AG10803 (cell line): ENCODE data around the gene NBR1.
"Not testable (repeated sequence)": the region's sequence is repeated elsewhere in the genome, so short reads cannot be mapped to it uniquely, and the experiment has no call there.

Experiments
- DNase-seq: peaks from one replicate; pipeline ENCODE4 v3.0.0; 2010; ENCODE audit warnings: low read depth
- H3K4me3 ChIP-seq: 2 replicates; pipeline ENCODE4 v1.5.1; 2011; ENCODE audit warnings: mild to moderate bottlenecking, low read length, control low read depth
- TF ChIP-seq, protein P1 (sequence below): conservative IDR thresholded peaks from 2 replicates; pipeline ENCODE4 v1.5.1; 2011; ENCODE audit warnings: mild to moderate bottlenecking, low read length, control low read depth, inconsistent platforms

NBR1 gene

DNA sequence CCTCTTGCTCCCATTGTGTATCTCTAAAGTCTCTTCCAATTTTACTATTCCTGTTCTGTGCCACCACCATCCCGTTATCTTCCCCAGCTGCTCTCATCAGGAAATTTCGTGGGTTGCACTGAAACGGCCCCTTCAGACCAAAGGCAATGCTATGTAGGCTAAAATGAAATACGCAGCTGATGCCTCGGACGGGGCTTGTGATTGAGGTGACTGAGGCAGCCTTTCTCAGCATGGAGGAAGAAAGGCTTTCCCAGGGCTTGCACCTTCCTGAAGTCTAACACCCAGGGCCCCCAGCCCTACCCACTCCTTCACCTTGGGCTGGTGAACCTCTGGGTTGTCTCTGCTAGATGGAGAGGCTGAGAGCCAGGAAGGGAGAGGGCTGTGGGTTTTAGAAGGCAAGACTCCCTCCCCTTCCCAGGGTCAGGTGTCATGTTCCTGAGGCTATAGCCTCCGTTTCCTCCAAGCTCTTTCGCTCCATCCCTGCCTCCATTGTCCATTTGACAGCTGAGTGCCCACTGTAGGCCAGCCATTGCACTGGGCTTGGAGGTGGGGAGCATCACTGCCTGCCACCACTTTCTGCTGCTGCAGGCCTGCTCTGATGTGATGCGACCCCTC lies 49.6 kb downstream of the NBR1 start:
- no peak for DNase-seq
- TF ChIP-seq, protein P1, sequence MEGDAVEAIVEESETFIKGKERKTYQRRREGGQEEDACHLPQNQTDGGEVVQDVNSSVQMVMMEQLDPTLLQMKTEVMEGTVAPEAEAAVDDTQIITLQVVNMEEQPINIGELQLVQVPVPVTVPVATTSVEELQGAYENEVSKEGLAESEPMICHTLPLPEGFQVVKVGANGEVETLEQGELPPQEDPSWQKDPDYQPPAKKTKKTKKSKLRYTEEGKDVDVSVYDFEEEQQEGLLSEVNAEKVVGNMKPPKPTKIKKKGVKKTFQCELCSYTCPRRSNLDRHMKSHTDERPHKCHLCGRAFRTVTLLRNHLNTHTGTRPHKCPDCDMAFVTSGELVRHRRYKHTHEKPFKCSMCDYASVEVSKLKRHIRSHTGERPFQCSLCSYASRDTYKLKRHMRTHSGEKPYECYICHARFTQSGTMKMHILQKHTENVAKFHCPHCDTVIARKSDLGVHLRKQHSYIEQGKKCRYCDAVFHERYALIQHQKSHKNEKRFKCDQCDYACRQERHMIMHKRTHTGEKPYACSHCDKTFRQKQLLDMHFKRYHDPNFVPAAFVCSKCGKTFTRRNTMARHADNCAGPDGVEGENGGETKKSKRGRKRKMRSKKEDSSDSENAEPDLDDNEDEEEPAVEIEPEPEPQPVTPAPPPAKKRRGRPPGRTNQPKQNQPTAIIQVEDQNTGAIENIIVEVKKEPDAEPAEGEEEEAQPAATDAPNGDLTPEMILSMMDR = no peak
- H3K4me3 ChIP-seq = no peak overlapping the region

DNA sequence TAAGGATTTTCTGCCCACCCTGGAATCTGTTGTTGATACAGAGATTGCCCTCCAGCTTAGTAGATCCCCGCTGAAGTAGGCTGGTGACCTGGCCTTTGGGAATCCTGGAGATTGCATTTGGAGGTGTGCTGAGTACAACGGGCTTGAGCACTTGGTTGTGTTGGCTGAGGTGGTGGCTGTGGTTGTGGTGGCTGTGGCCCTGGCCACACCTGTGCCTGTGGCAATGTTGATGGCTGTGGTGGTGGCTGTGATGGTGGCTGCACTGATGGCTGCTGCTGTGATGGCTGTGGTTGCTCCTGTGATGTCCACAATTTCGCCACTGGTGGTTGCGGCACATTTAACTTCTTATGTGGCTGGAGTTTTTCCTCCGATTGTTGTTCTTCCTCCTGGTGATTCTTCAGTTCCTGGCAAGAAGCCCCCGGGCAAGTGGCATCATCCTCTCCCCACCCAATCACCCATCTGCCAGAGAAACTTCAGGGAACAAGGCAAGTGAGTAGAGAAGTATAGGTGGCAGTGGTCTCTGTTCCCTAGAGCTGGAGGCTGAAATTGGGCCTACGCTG lies 53.2 kb downstream of the NBR1 start:
- no peak for DNase-seq
- TF ChIP-seq, protein P1 = no peak
- no peak overlapping the region for H3K4me3 ChIP-seq

DNA sequence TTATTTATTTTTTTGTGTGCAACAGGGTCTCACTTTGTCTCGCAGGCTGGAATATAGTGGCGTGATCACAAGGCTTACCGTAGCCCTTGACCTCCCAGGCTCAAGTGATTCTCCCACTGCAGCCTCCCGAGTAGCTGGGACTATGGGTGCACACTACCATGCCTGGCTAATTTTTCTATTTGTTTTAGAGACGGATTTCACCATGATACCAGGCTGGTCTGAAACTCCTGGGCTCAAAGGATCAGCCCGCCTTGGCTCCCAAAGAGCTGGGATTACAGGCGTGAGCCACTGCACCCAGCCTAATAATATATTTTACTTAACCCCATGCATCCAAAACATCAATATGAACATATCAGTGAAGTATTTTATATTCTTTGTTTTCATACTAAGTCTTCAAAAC lies 55.4 kb downstream of the NBR1 start:
- H3K4me3 ChIP-seq = no peak overlapping the region
- no peak for DNase-seq
- TF ChIP-seq, protein P1 = no peak

DNA sequence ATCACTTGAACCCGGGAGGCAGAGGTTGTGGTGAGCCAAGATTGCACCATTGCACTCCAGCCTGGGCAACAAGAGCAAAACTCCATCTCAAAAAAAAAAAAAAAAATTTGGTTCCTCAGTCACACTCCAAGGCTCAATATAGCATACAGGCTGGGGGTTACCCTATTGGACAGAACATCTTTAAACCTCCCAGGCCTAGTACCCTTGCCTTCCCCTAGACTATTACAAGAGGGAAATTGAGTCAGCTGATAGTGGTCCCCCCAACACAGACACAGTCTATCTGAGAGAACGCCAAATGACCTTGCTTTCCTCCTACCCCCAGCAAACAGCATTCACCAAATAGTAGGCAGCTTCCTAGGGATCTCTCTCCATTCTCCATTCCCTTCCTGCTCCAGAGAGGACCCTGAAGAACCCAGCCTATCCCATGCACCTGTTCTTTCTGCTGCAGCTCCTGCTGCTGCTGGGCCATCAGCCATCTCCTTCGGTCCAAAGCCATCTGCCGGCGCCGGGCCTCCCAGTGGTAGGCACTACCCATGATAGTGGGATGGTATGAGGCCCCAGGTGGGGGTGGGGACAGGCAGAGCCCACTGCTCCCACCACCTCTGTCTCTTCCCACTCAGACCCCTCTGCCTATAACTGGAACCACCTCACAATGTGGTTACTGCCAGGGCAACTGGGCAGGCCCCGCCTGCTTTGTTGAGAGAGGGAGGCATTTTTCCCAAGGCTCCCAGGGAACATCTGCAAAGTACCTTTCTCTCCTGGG lies 57.2 kb downstream of the NBR1 start, which contains the start of gene CCDC200:
CCDC200 (minus strand) TSS at position 604 of the 763 bp plus-strand sequence; CDS start at position 535, 69 bp downstream.
- not testable (repeated sequence) for DNase-seq, H3K4me3 ChIP-seq

DNA sequence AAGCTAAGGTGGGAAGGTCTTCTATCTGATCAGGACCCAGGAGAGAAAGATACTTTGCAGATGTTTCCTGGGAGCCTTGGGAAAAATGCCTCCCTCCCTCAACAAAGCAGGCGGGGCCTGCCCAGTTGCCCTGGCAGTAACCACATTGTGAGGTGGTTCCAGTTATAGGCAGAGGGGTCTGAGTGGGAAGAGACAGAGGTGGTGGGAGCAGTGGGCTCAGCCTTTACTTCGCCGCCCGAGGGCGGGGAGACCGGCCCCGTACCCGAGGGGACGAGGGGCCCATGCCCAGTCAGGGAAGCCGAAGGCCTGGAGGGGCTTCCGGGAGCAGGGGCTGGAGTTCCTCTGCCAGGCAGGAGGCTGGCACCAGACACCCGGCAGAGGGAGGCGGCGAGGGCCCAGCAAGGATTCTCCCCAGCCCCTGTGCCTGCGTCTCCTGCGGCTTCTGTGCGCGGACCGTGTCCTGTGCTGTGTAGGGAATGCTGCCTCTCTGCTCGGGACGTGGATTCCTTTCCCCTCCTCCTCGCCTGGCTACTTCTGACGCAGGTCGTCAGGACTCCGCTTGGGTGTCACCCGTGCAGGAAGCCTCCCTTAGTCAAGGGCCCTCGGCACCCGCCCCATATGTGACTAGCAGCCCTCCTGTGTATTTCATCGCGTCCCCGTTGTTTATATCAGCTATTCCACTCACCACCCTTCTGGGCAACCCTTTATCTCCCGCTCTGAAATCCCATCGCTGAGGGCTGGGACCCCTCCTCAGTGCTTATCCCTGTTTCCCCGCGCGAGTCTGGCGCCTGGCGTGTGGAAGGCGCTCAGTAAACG lies 60.4 kb downstream of the NBR1 start:
- peak overlapping the region; percentile 55 for H3K4me3 ChIP-seq

DNA sequence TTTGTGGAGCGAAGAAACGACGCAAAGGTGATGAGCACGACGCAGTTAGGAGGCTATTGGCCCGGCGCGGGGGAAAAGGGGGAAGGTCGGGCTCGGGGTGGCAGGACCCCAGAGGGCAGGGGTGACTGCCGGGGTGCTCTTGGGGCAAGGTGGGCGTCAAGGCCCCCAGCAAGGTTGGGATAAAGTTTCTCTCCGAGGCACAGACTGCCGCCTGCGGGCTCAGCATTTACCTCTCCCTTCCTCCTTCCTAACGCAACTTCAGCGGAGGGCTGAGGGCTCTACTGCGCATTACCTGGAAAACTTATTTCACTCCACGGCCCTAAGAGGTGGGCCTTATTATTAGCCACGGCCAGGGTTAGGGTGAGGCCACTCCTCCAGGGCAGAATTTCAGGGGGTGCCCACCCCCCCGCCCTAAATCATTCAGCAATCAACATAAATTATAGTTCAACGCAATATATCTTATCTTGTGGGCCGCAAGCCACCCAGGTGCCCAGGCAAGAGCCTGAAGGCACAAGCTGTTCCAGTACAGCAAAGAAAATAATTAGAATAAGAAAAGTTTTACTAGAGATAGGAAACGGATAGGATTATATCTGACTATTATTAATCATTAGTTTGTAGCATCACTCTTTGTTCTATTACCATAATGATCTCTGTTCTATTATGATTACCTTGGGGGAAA lies 61.1 kb downstream of the NBR1 start:
- peak overlapping the region; percentile 55 for H3K4me3 ChIP-seq
- DNase-seq = not testable (repeated sequence)

More for the DNA sequence above, 60.4 kb downstream of the NBR1 start:
- not testable (repeated sequence) for DNase-seq

DNA sequence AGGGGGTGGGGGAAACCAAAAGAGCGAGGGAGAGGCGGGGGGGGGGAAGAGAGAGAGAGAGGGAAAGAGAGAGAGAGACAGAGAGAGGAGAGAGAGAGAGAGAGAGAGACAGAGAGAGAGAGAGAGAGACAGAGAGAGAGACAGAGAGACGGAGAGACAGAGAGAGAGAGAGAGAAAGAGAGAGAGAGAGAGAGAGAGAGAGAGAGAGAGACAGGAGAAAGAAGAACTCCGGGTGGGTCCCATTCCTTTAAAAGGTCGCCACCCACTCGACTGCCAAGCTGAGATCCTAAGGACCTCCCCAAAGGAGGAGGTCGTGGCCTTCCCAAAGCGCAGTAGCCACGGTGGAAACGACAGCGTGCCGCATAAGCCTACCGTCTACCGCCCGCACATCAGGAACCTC lies 62.2 kb downstream of the NBR1 start:
- not testable (repeated sequence) for H3K4me3 ChIP-seq

DNA sequence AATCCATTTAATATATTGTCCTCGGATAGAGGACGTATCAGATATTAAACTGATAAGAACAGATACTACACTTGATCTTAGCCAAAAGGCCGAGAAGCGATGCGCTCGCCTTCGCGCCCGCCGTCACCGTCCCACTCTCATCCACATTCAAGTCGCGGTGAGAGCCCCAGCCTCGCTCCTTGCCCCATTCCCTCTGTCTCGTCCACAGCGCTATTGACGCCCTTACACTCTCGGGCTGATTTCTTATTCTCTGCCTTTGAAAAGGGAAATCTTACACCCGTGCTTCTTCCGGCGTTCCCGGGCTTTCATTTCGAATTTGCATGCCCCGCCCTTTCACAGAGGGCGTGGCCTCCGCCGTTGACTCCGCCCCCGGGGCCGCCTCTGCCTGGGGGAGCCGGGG lies 62.9 kb downstream of the NBR1 start, which contains the start of gene RNU2-1:
RNU2-1 (minus strand) TSS at position 101 of the 400 bp plus-strand sequence.
- not testable (repeated sequence) for H3K4me3 ChIP-seq, DNase-seq

More for the DNA sequence above, 62.2 kb downstream of the NBR1 start:
- DNase-seq = not testable (repeated sequence)

DNA sequence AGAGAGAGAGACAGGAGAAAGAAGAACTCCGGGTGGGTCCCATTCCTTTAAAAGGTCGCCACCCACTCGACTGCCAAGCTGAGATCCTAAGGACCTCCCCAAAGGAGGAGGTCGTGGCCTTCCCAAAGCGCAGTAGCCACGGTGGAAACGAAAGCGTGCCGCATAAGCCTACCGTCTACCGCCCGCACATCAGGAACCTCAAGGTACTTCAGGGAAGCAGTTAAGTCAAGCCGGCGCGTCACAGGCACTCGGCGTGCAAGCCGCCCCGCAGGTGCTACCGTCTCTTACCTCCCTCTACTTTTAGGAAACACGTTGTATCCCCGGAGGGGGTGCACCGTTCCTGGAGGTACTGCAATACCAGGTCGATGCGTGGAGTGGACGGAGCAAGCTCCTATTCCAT lies 68.6 kb downstream of the NBR1 start:
- not testable (repeated sequence) for DNase-seq, H3K4me3 ChIP-seq

DNA sequence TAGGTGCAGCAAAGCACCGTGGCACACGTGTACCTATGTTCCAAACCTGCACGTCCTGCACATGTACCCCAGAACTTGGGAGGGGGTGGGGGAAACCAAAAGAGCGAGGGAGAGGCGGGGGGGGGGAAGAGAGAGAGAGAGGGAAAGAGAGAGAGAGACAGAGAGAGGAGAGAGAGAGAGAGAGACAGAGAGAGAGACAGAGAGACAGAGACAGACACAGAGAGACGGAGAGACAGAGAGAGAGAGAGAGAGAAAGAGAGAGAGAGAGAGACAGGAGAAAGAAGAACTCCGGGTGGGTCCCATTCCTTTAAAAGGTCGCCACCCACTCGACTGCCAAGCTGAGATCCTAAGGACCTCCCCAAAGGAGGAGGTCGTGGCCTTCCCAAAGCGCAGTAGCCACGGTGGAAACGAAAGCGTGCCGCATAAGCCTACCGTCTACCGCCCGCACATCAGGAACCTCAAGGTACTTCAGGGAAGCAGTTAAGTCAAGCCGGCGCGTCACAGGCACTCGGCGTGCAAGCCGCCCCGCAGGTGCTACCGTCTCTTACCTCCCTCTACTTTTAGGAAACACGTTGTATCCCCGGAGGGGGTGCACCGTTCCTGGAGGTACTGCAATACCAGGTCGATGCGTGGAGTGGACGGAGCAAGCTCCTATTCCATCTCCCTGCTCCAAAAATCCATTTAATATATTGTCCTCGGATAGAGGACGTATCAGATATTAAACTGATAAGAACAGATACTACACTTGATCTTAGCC lies 69.8 kb downstream of the NBR1 start:
- not testable (repeated sequence) for H3K4me3 ChIP-seq, DNase-seq

DNA sequence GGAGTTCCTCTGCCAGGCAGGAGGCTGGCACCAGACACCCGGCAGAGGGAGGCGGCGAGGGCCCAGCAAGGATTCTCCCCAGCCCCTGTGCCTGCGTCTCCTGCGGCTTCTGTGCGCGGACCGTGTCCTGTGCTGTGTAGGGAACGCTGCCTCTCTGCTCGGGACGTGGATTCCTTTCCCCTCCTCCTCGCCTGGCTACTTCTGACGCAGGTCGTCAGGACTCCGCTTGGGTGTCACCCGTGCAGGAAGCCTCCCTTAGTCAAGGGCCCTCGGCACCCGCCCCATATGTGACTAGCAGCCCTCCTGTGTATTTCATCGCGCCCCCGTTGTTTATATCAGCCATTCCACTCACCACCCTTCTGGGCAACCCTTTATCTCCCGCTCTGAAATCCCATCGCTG lies 75.4 kb downstream of the NBR1 start:
- not testable (repeated sequence) for DNase-seq, H3K4me3 ChIP-seq
